ENCODE measurements around the gene MRPS15.
"Not testable (repeated sequence)": the region's sequence is repeated elsewhere in the genome, so short reads cannot be mapped to it uniquely, and the experiment has no call there.

Gene MRPS15

GRCh38 chr1:36481091-36481490, 16.9 kb upstream of the MRPS15 start:
- TF ChIP-seq, protein P1, sequence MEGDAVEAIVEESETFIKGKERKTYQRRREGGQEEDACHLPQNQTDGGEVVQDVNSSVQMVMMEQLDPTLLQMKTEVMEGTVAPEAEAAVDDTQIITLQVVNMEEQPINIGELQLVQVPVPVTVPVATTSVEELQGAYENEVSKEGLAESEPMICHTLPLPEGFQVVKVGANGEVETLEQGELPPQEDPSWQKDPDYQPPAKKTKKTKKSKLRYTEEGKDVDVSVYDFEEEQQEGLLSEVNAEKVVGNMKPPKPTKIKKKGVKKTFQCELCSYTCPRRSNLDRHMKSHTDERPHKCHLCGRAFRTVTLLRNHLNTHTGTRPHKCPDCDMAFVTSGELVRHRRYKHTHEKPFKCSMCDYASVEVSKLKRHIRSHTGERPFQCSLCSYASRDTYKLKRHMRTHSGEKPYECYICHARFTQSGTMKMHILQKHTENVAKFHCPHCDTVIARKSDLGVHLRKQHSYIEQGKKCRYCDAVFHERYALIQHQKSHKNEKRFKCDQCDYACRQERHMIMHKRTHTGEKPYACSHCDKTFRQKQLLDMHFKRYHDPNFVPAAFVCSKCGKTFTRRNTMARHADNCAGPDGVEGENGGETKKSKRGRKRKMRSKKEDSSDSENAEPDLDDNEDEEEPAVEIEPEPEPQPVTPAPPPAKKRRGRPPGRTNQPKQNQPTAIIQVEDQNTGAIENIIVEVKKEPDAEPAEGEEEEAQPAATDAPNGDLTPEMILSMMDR (IDR thresholded peaks at IDR 0.05; ENCODE audit: extremely low read depth, missing control alignments) = no peak
- DNase-seq (ENCODE audit: low spot score) = no peak

GRCh38 chr1:36480161-36480560, 16.0 kb upstream of the MRPS15 start:
- TF ChIP-seq, protein P1 (IDR thresholded peaks at IDR 0.05; ENCODE audit: extremely low read depth, missing control alignments) = no peak

GRCh38 chr1:36479505-36480051, 15.4 kb upstream of the MRPS15 start:
- DNase-seq (ENCODE audit: low spot score) = no peak
- TF ChIP-seq, protein P1 (IDR thresholded peaks at IDR 0.05; ENCODE audit: extremely low read depth, missing control alignments) = no peak

More at GRCh38 chr1:36480161-36480560, 16.0 kb upstream of the MRPS15 start:
- no peak for DNase-seq (ENCODE audit: low spot score)

DNA sequence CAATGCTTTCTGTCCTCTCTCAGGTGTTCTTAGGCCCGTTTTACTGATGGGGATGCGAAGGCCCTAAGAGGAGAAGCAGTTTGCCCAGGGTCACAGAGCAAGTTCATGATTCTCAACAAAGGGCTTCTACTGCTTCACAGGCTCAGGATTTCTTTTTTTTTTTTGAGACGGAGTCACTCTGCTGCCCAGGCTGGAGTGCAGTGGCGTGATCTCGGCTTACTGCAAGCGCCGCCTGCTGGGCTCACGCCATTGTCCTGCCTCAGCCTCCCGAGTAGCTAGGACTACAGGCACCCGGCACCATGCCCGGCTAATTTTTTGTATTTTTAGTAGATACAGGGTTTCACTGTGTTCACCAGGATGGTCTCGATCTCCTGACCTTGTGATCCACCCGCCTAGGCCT, 13.4 kb upstream of the MRPS15 start:
- not testable (repeated sequence) for DNase-seq (ENCODE audit: low spot score)

DNA sequence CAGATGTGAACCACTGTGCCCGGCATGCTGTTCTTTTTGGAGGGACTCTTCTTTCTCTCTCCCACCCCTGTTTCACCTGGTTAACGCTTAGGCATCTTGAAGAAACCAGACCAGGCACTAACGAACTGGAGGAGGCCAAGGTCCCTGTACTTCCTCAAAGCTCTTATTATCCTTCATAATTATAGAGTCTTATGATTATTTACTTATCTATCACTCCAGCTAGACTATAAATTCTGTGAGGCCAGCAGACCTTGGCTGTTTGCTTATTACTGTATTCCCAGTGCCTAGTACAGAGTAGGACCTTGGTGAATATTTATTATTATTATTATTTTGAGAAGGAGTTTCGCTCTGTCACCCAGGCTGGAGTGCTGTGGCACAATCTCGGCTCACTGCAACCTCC, 12.8 kb upstream of the MRPS15 start:
- TF ChIP-seq, protein P1 (IDR thresholded peaks at IDR 0.05; ENCODE audit: extremely low read depth, missing control alignments) = no peak
- no peak for DNase-seq (ENCODE audit: low spot score)

DNA sequence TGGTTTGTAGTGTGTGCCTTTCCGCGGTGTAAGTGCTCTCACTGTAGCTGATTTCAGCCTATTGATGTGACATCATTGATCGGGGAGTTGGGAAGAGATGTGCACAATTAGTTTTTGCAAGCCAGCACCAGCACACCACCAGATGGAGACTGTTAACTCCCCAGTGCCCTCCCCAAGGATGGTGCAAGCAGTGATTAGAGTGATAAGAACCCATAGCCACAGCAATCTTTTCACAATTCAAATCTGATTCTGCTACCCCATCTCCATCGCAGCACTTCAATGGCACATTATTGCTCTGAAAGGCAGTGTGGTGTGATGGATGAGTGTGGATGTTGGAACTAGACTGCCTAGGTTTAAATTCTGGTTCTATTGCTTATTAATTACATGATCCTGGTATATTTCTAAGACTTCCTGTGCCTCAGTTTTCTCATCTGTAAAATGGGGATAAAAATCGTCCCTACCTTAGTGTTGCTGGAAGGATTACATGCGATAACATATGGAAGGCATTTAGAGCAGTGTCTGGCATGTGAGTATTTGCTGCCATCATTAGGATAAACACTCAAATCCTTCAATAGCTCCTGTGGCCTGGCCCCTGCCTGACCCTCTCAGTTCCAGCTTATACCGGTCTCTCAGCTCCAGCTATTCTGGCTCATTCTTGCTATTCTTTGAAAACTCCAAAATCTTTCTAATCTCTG, 11.9 kb upstream of the MRPS15 start:
- no peak for DNase-seq (ENCODE audit: low spot score)
- TF ChIP-seq, protein P1 (IDR thresholded peaks at IDR 0.05; ENCODE audit: extremely low read depth, missing control alignments) = no peak

DNA sequence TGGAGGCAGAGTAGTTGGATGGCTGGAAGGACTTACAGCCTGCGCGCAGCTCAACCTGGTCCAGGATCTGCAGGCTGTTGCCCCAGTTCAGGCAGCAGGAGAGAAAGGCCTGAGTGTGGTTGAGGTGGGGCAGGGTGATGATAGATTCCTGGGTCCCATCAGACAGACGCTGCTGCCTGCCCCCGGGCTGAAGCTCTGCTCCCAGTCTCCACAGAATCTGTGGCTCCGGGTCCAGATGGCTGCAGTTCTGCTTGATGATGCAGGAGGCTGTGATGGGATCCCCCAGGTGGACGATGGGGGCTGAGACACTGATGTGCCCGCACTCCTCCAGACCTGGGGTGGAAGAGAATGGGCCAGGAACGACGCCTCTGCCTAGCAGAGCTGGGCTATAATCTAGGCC, 11.2 kb upstream of the MRPS15 start:
- DNase-seq (ENCODE audit: low spot score) = no peak
- TF ChIP-seq, protein P1 (IDR thresholded peaks at IDR 0.05; ENCODE audit: extremely low read depth, missing control alignments) = no peak

GRCh38 chr1:36472656-36473055, 8.5 kb upstream of the MRPS15 start:
- DNase-seq (ENCODE audit: low spot score) = no peak
- TF ChIP-seq, protein P1 (IDR thresholded peaks at IDR 0.05; ENCODE audit: extremely low read depth, missing control alignments) = no peak
